ENCODE results near the gene CLEC1B.

GRCh38 chr12:10016881-10017280 is 18.0 kb upstream of the CLEC1B start:
- TF ChIP-seq CTCF (IDR thresholded peaks at IDR 0.05; ENCODE audit: low read depth, low read length) (no peak), POLR2A (IDR thresholded peaks at IDR 0.05; ENCODE audit: extremely low read depth, insufficient read length) (no peak)

Measured in NB4 (cell line).